Effector memory CD4-positive, alpha-beta T cell (primary cell): ENCODE data around the gene SERPINB1.
"Not testable (repeated sequence)": the region's sequence is repeated elsewhere in the genome, so short reads cannot be mapped to it uniquely, and the experiment has no call there.

Source experiments
- DNase-seq, 3 donors: peaks; one replicate each; pipeline ENCODE4 v3.0.0-alpha.2; 2020
- H3K27ac ChIP-seq: 2 replicates; pipeline ENCODE4 v1.7.0; 2013; ENCODE audit warnings: mild to moderate bottlenecking, low read length, moderate library complexity; ENCODE audit not compliant: insufficient read depth, poor library complexity, severe bottlenecking
- H3K27me3 ChIP-seq: replicated peaks from 2 replicates; pipeline ENCODE4 v1.7.0; 2013; ENCODE audit warnings: mild to moderate bottlenecking, low read length; ENCODE audit not compliant: insufficient read depth, control insufficient read depth, poor library complexity, severe bottlenecking
- H3K36me3 ChIP-seq: 2 replicates; pipeline ENCODE4 v1.7.0; 2013; ENCODE audit warnings: mild to moderate bottlenecking, low read length, moderate library complexity; ENCODE audit not compliant: control insufficient read depth, insufficient read depth
- H3K4me1 ChIP-seq: 2 replicates; pipeline ENCODE4 v1.7.0; 2013; ENCODE audit warnings: low read length, mild to moderate bottlenecking; ENCODE audit not compliant: control insufficient read depth, insufficient read depth, poor library complexity, severe bottlenecking
- H3K4me3 ChIP-seq: 2 replicates; pipeline ENCODE4 v1.7.0; 2013; ENCODE audit warnings: low read length, low read depth, mild to moderate bottlenecking; ENCODE audit not compliant: insufficient read depth, poor library complexity, severe bottlenecking
- H3K9me3 ChIP-seq: 2 replicates; pipeline ENCODE4 v1.7.0; 2013; ENCODE audit warnings: mild to moderate bottlenecking, low read length, moderate library complexity; ENCODE audit not compliant: control insufficient read depth
- total RNA-seq, 3 donors: gene quantifications; one replicate each; lab custom pipeline; 2026; lab: John Stamatoyannopoulos, UW

The SERPINB1 gene
- total RNA-seq = 59.4 to 77.4 (median 66.9) reads per million in 3 donors

DNA sequence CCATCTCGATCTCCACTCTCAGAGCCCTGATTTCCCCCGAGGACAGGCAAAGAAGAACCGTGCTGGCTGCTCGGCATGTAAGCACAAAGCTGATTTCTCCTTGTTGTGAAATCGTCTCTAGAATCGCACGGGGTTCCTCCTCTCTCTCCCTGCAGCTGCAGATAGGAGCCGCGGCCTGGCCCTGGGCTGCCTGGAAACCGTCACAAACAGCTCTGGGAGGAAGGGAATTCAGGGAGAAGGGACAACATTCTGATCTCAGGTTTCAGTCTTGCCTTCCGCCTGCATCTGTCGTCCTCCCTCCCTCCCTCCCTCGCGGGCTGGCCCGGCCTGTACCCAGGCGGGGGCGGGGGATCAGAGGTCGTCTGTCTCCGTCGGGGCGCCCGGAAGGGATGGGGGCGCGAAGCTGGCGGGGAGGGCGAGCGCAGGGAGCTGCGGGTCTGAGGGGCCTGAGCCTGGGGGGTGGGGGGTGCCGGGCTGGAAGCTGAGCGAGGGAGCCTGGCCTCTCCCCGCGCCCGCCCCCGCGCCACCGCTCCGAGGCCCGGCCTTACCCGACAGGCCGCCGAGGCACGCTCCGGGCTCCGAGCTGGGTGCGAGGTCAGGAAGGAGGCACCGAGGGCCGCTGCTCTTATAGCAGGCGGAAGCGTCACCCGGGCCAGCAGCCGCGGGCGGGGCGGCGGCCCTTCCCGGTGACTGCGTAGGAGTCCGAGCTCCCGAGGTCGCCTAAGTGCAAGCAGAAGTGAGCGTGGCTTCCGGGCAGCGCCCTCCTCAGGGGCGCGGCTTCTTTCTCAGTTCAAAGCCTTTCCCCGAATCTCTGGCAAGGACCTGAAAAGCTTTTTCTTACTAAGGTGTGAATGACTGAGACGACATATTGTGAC lies at the start of gene SERPINB1:
SERPINB1 (minus strand) TSS at position 600 of the 875 bp plus-strand sequence. CDS start 1,277 bp downstream, outside the sequence.
- Histone ChIP-seq H3K27me3 (no peaks in the 10 kb centered on the region), H3K4me1 (peaks cover 30% of the 10 kb centered on the region), H3K9me3 (no peaks in the 10 kb centered on the region), H3K36me3 (peaks cover 18% of the 10 kb centered on the region), H3K27ac (peak within 1 kb of the TSS; percentile 80), H3K4me3 (peak within 1 kb of the TSS; percentile 58)
- DNase-seq = peak; percentile 58 to 65 (median 62)

DNA sequence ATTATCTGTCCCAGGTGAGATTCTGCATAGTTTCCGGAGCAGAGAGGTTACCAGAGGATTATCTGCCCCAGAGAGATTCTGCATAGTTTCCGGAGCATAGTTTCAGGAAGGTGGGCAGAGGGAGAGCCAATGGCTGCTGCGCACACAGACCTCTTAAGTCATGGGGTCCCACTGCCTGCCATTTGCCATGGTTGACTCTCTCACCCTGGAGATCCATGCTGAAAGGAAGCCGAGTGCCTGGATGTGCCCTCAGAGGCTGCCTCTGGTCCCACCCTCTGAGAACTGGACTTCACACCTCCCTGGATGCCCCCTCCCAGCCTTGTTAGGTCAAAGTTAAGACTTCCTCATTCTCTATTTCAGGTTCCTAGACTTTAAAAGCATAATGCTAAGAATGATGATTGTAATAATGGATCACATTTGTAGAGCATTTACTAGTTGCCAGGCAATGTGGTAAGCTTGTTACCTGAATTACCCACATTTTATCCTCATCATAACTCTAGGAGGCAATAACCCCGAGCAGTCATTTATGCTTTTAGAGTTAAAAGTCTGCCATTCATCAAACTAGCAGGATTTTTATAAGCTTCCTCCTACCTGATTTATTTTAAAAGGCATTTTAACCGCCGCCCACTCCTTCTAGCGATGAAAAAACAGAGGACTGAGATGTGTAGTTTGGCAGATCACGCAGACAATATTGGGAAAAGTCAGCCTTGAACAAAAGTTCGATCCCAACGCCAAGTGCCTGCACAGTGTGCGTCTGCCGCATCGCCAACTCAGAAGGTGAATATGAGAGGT lies 49.5 kb upstream of the SERPINB1 start:
- H3K27ac ChIP-seq = peak overlapping the region; percentile 72
- peaks cover 59% of the 10 kb centered on the region for H3K36me3 ChIP-seq
- no peaks in the 10 kb centered on the region for H3K27me3 ChIP-seq
- H3K9me3 ChIP-seq = no peaks in the 10 kb centered on the region
- no peak for DNase-seq
- no peak overlapping the region for H3K4me3 ChIP-seq
- peaks cover 5% of the 10 kb centered on the region for H3K4me1 ChIP-seq

DNA sequence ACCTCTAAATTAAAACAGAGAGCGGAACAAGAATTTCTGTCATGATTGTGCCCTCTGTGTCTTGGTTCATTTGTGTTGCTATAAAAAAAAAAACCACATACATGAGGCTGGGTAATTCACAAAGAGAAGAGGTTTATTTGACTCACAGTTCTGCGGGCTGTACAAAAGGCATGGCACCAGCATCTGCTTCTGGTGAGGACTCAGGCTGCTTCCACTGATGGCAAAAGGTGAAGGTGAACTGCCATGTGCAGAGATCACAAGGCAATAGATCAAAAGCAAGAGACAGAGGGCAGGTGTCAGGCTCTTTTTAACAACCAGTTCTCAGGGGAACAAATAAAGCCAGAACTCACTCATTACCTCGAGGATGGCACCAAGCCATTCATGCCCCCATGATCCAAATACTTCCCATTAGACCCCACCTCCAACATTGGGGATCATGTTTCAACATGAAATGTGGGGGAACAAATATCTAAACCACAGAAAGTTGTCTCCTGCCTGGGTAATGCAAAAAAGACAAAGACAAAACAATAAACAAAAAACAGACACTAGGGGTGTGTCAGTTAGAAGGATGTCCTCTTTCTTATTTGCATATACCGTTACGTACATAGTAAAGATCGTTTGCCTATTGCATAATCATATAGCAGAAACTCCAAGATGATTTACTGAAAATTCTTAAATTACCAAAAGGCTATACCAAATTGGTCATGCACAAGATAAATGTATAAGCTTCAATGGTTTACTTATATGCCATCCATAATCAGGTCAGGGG lies 44.5 kb upstream of the SERPINB1 start:
- H3K4me1 ChIP-seq = no peaks in the 10 kb centered on the region
- DNase-seq = no peak
- no peak overlapping the region for H3K27ac ChIP-seq
- peaks cover 24% of the 10 kb centered on the region for H3K36me3 ChIP-seq
- no peak overlapping the region for H3K4me3 ChIP-seq
- H3K27me3 ChIP-seq = no peaks in the 10 kb centered on the region
- H3K9me3 ChIP-seq = no peaks in the 10 kb centered on the region

DNA sequence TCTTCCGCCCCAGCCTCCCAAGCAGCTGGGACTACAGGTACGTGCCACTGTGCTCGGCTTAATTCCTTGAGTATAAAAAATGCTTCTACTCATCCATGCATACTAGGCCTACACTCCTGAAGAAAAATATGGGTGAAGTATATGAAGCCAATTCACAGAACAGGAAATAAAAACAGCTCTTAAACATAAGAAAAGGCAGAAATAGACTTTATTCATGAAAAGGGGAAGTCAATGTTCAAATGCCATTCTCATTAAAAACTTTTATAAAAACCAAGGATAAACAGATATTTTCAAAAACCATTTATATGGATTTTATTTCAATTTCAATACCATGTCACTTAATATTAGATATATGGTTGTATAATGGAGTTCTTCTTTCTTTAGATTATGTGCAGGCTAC lies 43.1 kb upstream of the SERPINB1 start:
- Histone ChIP-seq H3K27ac (no peak overlapping the region), H3K4me3 (no peak overlapping the region), H3K9me3 (no peaks in the 10 kb centered on the region), H3K27me3 (no peaks in the 10 kb centered on the region), H3K4me1 (peaks cover 7% of the 10 kb centered on the region), H3K36me3 (peaks cover 11% of the 10 kb centered on the region)
- no peak for DNase-seq

DNA sequence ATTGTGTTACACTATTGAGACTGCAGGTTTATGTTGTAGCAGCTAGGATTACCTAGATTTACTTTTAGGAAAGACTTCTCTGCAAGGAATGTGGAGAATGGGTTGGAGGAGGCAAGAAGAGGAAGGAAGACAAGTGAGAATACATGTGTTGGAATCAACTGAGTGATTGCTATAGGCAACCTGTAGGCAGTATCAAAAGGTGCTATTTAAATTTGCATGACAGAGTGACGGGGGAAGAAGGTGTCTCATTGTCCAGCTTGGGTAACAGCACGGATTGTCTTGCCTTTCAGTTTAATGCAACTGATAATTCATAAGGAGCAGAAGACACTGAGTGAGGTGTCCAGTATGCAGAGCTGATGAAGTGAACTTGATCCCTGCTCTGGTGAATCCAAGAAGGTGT lies 42.0 kb upstream of the SERPINB1 start:
- no peaks in the 10 kb centered on the region for H3K9me3 ChIP-seq
- H3K27me3 ChIP-seq = no peaks in the 10 kb centered on the region
- DNase-seq = no peak
- no peak overlapping the region for H3K4me3 ChIP-seq
- H3K27ac ChIP-seq = no peak overlapping the region
- H3K4me1 ChIP-seq = peaks cover 12% of the 10 kb centered on the region
- H3K36me3 ChIP-seq = peaks cover 3% of the 10 kb centered on the region

DNA sequence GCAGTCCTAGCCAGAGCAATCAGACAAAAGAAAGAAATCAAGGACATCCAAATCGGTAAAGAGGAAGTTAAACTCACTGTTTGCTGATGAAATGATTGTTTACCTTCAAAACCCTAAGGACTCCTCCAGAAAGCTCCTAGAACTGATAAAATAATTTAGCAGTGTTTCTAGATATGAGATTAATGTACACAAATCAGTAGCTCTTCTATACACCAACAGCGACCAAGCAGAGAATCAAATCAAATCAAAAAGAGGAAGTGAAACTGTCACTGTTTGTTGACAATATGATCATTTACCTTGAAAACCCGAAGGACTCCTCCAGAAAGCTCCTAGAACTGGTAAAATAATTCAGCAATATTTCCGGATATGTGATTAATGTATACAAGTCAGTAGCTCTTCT lies 39.8 kb upstream of the SERPINB1 start:
- Histone ChIP-seq H3K4me1 (peaks cover 31% of the 10 kb centered on the region), H3K27me3 (no peaks in the 10 kb centered on the region), H3K9me3 (no peaks in the 10 kb centered on the region), H3K4me3 (peak overlapping the region; percentile 17), H3K27ac (peak overlapping the region; percentile 55), H3K36me3 (no peaks in the 10 kb centered on the region)
- no peak for DNase-seq

DNA sequence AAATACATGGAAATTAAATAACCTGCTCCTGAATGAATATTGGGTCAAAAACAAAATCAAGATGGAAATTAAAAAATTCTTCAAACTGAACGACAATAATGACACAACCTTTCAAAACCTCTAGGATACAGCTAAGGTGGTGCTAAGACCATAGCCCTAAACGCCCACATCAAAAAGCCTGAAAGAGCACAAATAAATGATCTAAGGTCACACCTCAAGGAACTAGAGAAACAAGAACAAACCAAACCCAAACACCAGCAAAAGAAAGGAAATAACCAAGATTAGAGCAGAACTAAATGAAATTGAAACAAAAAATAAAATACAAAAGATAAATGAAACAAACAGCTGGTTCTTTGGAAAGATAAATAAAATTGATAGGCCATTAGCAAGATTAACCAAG lies 38.5 kb upstream of the SERPINB1 start:
- Histone ChIP-seq H3K4me3 (peak overlapping the region; percentile 27), H3K27ac (peak overlapping the region; percentile 35), H3K4me1 (peaks cover 35% of the 10 kb centered on the region)
- H3K36me3 ChIP-seq, DNase-seq, H3K9me3 ChIP-seq, H3K27me3 ChIP-seq: not testable (repeated sequence)

DNA sequence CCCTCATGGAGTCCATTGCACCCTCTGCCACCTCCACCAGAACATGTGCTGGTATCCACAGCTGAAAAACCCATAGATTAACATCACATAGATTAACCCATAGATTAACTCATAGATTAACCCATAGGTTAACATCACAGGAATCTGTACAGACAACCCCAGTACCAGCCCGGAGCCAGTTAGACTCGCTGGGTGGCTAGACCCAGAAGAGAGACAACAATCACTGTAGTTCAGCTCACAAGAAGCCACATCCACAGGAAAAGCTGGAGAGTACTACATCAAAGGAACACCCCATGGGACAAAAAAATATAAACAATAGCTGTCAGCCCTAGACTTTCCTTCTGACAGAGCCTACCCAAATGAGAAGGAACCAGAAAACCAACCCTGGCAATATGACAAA lies 36.3 kb upstream of the SERPINB1 start:
- H3K27me3 ChIP-seq = no peaks in the 10 kb centered on the region
- H3K36me3 ChIP-seq = no peaks in the 10 kb centered on the region
- H3K4me3 ChIP-seq = no peak overlapping the region
- peak overlapping the region; percentile 74 for H3K27ac ChIP-seq
- H3K4me1 ChIP-seq = peaks cover 45% of the 10 kb centered on the region
- H3K9me3 ChIP-seq = no peaks in the 10 kb centered on the region
- DNase-seq = peak in 1 of 3 donors; percentile 46

DNA sequence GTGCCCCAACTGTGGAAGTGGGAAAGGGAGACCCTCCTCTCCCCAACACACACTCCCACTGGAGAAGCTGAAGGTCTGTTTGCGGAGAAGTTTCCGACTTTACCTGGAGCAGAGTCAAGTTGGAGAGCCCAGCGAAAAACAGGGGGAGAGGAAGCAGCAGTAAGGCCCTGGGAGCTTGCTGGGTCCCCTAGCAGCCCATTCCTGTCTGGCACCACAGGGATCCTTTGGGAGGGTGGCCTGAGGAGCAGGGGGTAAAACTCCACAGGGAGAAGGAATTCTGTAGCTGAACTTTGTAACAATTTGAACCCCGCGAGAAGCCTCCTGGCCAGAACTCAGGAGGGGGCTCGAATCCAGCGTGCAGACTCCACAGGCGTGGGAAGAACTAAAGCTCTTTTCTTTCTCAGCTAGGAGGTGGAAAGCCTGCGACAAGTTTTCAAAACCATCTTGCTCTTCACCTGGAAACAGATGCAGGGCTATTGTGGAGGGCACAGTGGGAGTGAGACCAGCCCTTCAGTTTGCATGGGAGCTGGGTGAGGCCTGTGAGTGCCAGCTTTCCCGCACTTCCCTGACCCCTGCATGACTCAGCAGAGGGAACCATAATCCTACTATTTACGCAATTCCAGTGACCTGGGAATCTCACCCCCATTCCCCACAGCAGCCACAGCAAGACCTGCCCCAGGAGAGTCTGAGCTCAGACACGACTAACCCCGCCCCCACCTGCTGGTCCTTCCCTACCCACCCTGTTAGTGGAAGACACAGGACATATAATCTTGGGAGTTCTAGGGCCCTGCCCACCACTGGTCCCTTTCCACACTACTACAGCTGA lies 35.6 kb upstream of the SERPINB1 start:
- DNase-seq = no peak
- Histone ChIP-seq H3K4me3 (no peak overlapping the region), H3K27ac (peak overlapping the region; percentile 74)

More for the DNA sequence above, 35.6 kb upstream of the SERPINB1 start:
- Histone ChIP-seq H3K36me3 (no peaks in the 10 kb centered on the region), H3K4me1 (peaks cover 45% of the 10 kb centered on the region), H3K9me3 (no peaks in the 10 kb centered on the region), H3K27me3 (no peaks in the 10 kb centered on the region)
